ENCODE measurements around the gene CAPN3.

DNA sequence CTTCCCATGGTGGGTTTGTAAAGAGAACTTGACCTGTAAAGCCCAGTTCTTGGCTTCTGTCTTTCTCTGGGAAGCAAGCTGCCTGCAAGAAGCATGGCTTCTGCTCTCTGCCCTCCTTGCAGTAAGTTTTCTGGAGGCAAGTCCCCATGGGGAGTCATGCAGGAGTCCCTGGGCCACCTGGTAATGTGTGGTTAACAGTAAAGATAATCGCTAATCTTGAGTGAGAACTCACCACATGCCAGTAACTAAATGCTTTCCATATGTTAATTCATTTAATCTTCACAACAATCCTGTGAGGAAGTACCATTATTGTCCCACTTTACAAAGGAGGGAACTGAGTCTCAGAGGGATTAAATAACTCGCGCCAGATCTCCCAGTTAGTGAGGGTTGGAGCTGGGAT is 4.2 kb downstream of the CAPN3 start:
- no peak for TF ChIP-seq POLR2A (IDR thresholded peaks at IDR 0.05)
- TF ChIP-seq, protein P1, sequence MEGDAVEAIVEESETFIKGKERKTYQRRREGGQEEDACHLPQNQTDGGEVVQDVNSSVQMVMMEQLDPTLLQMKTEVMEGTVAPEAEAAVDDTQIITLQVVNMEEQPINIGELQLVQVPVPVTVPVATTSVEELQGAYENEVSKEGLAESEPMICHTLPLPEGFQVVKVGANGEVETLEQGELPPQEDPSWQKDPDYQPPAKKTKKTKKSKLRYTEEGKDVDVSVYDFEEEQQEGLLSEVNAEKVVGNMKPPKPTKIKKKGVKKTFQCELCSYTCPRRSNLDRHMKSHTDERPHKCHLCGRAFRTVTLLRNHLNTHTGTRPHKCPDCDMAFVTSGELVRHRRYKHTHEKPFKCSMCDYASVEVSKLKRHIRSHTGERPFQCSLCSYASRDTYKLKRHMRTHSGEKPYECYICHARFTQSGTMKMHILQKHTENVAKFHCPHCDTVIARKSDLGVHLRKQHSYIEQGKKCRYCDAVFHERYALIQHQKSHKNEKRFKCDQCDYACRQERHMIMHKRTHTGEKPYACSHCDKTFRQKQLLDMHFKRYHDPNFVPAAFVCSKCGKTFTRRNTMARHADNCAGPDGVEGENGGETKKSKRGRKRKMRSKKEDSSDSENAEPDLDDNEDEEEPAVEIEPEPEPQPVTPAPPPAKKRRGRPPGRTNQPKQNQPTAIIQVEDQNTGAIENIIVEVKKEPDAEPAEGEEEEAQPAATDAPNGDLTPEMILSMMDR (IDR thresholded peaks at IDR 0.05): no peak
- no peak for TF ChIP-seq POLR2AphosphoS5 (IDR thresholded peaks at IDR 0.05)
- TF ChIP-seq EP300 (IDR thresholded peaks at IDR 0.05; ENCODE audit: low read depth): no peak
